IPS-NIHi11 (cell line): Measurements from ENCODE around the gene TRIM22.

ENCODE experiments used
- DNase-seq: peaks from one replicate; pipeline ENCODE4 v3.0.0; 2012; ENCODE audit warnings: mixed read lengths, low spot score

Gene TRIM22

DNA sequence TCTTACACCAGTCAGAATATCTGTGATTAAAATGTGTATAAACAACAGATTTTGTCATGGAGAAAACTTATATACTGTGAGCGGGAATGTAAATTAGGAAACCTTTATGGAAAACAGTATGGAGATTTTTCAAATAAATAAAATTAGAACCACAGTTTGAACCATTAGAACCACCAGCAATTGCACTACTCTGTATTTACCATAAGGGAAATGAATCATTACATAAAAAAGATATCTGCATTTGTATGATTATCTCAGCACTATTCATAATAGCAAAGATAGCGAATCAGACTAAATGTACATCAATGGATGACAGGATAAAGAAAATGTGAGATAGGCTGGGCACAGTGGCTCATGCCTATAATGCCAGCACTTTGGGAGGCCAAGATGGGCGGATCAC is 57.0 kb downstream of the TRIM22 start:
- DNase-seq: no peak

DNA sequence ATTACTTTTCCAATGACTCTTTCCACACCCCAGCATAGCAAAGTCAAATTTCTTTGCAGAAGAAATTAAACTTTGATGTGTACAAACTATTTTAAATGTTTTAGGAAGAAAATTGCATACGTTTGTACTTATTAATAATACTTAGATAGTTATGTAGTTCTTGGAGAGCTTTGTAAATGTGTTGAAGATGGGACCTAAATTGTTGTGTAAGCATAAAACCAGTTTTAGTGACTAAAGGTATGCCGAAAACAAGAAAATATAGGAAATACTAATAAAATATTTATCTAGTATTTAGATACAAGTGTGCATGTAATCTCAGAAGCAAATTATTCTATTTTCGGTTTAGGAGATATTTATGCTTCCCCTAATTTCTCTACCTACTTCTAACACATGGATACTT is 60.2 kb downstream of the TRIM22 start:
- no peak for DNase-seq

DNA sequence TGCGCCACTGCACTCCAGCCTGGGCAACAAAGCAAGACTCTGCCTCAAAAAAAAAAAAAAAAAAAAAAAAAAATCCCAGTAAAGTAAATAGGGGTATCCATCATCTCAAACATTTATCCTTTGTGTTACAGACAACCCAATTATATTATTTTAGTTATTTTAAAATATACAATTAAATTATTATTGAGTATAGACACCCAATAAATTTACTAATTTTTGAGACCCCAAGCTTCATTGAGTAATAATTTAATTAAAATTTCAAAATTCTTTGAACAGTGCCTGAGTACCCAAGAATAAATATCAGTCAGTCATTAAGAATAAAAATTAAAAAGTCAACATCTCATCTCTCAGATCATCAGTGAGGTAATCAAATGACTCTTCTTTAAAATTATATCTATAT is 64.4 kb downstream of the TRIM22 start, which contains the start of gene OR52N4:
Gene OR52N4, plus strand, starts transcription at position 301 of the 400 bp plus-strand sequence. CDS start 498 bp downstream, outside the sequence.
- DNase-seq: no peak
